Right lung (tissue), 5 donors: ENCODE results near the gene PID1. TPM values are rescaled to one million over a fixed set of nuclear protein-coding genes. Genes with fewer than 3 reads are reported as not detected.

Experiments used
- DNase-seq, 2 donors: peaks; one replicate each; pipeline ENCODE4 v3.0.0-alpha.2; 2013
- polyA plus RNA-seq, 5 donors: library from polyadenylated mRNA; unstranded; fragments of 120-200 nt; gene quantifications; one replicate each; pipeline versions ENCODE4 v1.2.1 to v1.2.3, GENCODE V29; 2013; ENCODE audit warnings: inconsistent platforms in 1 of 5, low replicate concordance in 1 of 5; ENCODE audit not compliant: insufficient read length in 5 of 5, insufficient read depth in 1 of 5

Gene PID1
- polyA plus RNA-seq, 5 donors = 22.5 to 28.7 (median 26.4) TPM

DNA sequence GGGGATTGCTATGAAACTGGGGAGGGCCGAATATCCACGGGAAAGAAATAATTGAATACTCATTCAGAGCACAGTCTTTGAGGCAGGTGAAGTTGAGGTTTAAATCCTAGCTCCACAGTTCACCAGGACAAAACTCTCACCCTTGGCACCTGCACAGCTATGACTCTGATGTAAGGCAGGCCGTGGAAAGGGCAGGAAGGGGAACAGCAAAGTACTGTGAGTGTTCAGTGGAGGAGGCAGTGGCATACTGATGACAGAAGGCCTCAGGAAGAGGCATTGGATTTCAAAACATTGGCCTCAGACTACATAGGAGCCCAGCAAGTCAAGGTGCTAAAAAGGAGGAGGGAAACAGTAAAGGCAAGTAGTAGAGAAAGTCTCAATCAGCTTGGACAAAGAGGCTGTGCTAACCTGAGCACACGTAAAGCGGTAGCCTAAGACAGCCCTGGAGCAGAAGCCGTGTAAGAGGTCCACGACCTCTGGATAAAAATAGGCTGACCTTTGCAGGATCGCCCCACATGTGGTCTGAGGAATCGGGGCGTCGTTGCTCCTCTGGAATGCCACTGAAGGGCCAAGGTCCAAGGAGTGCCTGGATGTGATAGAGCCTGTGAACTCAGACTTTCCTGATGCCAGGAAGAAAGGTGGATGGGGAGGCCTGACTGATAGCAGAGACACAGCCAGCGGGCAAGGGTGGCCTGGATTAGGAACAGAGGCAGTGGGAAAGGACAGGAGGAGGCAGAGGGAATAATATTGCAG lies 243.6 kb downstream of the PID1 start:
- DNase-seq = no peak

DNA sequence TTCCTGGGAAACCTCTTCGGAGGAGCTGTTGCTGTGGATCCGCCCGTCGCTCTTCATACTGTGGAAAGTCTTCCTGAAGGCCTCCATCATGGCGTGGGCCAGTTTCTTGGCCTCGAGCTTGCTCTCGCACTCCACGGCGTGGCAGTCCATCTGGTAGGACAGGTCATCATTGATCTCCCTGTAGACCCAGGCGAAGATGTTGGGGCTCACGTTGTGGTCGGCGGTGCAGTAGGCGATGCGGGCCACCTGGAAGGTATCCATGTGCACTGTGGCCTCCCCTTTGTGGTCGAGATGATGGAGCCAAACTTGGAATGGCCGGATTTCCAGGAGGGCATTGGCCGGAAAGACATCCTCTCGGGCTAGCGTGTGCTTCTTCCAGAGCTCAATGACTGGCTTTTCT lies 245.4 kb downstream of the PID1 start:
- DNase-seq = no peak

DNA sequence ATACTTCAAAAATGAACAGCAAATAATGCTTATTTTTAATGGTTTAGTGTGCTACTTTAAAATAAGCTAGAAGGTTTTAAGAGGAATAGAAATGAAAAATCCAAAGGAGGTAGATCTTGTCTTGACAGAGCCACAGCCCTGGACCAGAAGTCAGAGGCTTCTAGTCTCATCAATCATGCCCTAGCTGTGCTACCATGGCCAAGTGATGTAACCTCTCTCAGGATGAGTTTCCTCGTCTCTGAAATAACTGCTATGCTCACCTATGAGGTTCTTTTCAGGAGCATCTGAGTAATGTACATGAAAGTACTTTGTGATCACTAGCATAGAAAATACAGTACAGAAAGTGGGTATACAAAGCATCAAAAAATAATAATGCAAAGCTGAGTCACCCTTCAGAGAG lies 248.4 kb downstream of the PID1 start:
- no peak for DNase-seq

DNA sequence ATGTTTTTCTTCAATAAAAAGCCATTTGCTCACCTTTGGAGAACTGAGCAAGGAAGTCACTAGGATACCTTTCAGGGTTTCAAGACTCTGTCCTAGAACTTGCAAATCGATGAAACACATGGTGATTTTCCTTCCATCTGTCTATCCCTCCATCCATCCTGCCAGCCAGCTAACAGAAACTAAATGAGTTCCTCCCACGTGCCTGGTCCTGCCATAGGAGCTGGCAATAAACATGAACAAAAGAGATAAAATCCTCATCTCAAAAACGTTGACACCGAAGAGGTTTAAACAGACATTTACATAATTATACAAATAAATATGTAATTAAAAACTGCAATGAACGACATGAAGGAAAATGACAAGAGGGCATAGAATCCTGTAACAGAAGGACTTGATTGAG lies 249.0 kb downstream of the PID1 start:
- DNase-seq = no peak

DNA sequence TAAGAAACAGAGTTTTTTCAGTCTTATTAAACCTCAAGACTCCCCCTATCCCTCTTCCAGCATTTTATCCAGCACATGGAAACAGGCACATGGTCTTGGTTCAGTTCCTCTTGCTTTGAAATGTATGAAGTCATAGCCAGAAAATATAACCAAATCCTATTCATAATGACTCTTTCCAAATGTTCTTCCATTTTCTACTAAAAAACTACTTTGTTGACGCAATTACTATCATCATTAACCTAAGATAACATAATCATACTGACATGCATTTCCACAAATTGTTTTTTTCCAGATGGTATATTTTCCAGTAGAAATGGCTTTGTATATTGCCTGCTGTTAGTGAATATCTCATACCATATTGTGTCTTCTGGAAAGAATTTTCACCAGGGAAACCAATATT lies 261.3 kb downstream of the PID1 start:
- no peak for DNase-seq

DNA sequence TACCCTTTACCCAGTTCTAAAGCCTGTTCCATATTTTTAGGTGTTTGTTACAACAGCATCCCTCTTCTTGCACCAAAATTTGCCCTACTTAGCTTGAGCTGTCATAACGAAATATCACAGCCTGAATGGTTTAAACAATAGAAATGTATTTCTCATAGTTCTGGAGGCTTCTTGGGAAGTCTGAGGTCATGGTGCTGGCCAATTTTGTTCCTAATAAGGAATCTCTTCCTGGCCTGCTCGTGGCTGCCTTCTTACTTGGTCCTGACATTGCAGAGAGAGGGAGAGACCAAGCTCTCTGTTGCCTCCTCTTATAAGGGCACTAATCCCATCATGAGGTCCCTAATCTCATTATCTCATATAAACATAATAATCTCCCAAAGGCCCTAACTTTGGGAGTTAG lies 267.8 kb downstream of the PID1 start:
- no peak for DNase-seq

DNA sequence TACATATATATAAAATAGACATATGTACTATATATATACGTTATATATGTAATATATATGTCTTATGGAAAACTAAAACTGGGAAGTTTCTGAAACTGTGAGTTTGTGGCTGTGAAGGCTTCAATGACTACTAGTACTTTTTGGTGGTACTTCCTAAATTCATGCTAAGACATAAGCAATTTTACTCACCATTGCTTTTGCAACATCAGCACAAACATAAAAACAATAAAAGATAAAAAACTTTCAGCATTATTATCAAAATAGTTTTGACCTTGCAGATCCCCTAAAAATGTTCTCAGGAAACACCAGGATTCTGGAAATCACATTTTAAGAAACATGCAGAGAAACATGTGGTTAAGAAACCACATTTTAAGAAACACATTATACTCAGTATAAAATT lies 269.9 kb downstream of the PID1 start:
- no peak for DNase-seq

DNA sequence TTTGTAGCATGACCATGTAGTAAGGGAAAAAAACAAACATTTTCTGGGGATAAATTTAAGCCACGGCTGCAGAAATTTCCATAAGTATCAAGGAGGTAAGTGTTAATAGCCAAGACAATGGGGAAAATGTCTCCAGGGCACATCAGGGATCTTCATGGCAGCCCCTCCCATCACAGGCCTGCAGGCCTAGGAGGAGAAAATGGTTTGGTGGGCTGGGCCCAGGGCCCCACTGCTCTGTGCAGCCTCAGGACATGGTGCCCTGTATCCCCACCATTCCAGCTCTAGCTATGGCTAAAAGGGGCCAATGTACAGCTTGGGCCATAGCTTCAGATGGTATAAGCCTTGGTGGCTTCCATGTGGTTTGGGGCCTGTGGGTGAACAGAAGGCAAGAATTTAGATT lies 271.8 kb downstream of the PID1 start:
- DNase-seq = no peak

DNA sequence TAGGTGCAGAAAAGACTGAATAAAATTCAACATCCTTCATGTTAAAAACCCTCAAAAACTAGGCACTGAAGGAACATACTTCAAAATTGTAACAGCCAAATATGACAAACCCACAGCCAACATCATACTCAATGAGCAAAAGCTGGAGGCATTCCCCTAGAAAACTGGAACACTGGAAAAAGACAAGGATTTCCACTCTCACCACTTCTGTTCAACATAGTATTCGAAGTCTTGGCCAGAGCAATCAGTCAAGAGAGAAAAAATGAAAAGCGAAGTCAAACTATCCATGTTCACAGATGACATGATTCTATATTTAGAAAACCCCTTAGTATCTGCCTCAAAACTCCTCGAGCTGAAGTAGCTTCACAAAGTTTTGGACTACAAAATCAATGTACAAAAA lies 282.3 kb downstream of the PID1 start:
- DNase-seq = no peak

DNA sequence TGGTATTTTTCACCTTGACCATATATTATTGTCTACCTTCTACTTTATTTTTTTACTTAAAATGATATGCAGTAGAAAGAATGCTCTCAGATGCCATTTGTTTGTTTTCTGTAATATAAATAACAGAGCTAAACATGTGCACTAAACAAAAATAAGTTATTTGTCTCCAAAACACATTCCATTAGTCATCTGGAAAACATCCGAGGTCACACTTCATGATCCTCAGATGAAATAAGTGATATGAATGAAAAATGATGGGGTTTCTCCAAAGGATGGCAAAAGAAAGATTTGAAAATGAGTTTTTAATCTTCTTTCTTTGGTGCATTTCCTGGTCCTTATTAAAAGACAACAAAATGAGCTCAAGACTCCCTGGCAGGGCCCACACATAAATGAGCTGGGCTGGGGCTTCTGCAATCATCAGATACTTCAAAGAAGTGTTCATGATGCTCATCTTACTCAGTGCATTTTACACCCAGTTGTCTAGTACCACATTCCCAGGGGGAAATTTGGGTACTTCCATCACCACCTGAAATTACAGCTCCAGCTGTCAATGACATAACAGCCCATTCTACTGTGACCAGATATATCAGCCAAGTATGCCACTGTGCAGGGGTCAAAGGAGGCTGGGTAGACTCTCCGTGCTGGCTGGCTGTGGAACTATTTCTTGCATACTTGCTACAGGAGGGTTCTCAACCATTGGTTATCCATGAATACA lies 283.5 kb downstream of the PID1 start:
- no peak for DNase-seq

DNA sequence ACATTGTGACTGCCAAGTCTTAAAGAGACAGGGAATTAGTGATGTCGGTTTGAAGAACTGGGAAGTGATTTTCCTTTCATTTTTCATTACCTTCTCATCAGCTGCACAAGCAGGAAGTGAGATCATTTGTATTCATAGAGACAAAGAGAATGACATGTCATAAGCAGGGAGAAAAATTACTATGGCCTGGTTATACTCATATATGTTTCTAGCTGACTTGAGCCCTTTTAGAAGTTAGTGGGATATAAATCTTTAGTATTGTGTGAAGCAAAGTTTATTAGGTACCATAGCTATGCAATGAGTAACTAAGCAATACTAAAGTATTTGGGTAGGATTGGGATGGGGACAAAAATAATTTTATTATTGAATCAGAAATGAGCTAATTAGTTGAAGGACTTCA lies 284.1 kb downstream of the PID1 start:
- DNase-seq = no peak

DNA sequence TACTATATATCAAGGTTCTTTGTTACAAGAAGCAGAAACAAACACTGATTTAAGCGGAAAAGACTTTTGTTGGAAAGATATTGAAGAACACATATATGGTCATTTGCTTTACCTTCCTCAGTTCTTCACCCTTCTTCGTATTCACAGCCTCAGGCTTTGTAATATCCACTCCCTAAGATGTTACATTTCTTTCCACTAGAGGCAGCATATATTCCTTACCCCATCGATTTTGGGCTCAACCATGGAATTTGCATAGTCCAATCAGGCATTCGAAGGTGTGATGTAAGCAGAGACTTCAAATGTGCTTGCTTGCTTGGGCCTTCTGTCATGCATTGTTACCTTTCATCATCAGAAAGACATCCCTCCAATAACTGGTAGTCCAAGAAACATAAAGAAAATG lies 287.4 kb downstream of the PID1 start:
- DNase-seq = no peak

DNA sequence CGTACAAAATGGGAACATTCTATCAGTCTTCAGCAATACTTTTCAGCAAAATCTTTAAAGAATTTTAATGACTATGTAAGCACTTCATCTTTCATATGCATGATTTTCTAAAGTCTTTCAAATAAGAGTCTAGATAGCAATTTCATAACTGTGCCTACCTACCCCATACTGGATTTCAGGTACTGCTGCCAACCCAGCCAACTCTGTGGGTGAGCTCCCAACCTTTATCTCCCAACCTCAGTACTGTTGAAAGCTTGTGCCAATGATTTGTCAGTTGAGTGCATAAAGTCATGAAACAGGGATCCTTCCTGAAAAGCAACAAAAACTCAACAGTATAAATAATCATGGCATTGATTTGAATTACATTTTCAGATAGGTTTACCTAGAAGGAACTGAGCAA lies 296.9 kb downstream of the PID1 start:
- DNase-seq = no peak
